C4-2B (cell line): ENCODE measurements around the gene PRPF6.

Experiments
- CTCF ChIP-seq: fragments of 450-650 bp; conservative IDR thresholded peaks from 2 replicates; pipeline ENCODE4 v1.5.1; 2017; ENCODE audit warnings: mild to moderate bottlenecking
- ZFX ChIP-seq: fragments of 450-650 bp; IDR thresholded peaks from 2 replicates; pipeline ENCODE4 v1.6.1; 2017

- TF ChIP-seq CTCF (no peak), ZFX (no peak)
Observed at GRCh38 chr20:64037199-64037497, 56.2 kb downstream of the PRPF6 start.
